Testis (tissue), 3 donors: ENCODE results near the gene FASN. TPM values are rescaled to one million over a fixed set of nuclear protein-coding genes. Genes with fewer than 3 reads are reported as not detected.

ENCODE experiments used
- DNase-seq: peaks from one replicate; pipeline ENCODE4 v3.0.0-alpha.2; 2019
- H3K27ac ChIP-seq, 2 donors: fragments of 200-600 bp; sonication (generic); one replicate each; pipeline ENCODE4 v1.5.1; 2019
- H3K27me3 ChIP-seq: fragments of 200-600 bp; sonication (generic); one replicate; pipeline ENCODE4 v1.5.1; 2019
- H3K36me3 ChIP-seq: fragments of 200-600 bp; sonication (generic); one replicate; pipeline ENCODE4 v1.5.1; 2017; ENCODE audit warnings: low read depth; ENCODE audit errors: missing control alignments
- H3K4me1 ChIP-seq: fragments of 200-600 bp; sonication (generic); one replicate; pipeline ENCODE4 v1.5.1; 2019
- H3K4me3 ChIP-seq, 2 donors: fragments of 200-600 bp; sonication (generic); one replicate each; pipeline ENCODE4 v1.5.1; 2017 to 2019
- H3K9me3 ChIP-seq: fragments of 200-600 bp; sonication (generic); one replicate; pipeline ENCODE4 v1.5.1; 2017
- CTCF ChIP-seq, 3 experiments: fragments of 450-650 bp in 2 of 3; fragments of 200-600 bp in 1 of 3; sonication (generic) in 1 of 3; IDR thresholded peaks; one replicate each; pipeline ENCODE4 v1.5.1; 2016 to 2019; ENCODE audit warnings: antibody characterized with exemption in 3 of 3, mild to moderate bottlenecking in 2 of 3, moderate library complexity in 1 of 3
- POLR2A ChIP-seq: fragments of 450-650 bp; IDR thresholded peaks from one replicate; pipeline ENCODE4 v1.6.1; 2017; ENCODE audit warnings: antibody characterized with exemption, mild to moderate bottlenecking, moderate library complexity
- WGBS, 2 donors: methylation state at CpG; one replicate each; pipeline ENCODE4 v1.1.5; 2018; 5-methylcytosine and 5-hydroxymethylcytosine counted together
- intact Hi-C: fragments of 100-400 bp; cut with DNase I; formaldehyde crosslinking; loops from one replicate; pipeline ENCODE4 v1.15.1; 2023; ENCODE audit warnings: low total_unique reads
- polyA plus RNA-seq: library from polyadenylated mRNA; stranded (reverse); fragments of 350-450 nt; fragmentation: Illumina TruSeq; extraction: RNeasy Lipid Tissue Mini Kit (QIAGEN cat#74804); gene quantifications from one replicate; pipeline ENCODE4 v1.2.3, GENCODE V29; 2014; ENCODE audit warnings: low read depth, low replicate concordance; ENCODE audit not compliant: insufficient read depth
- total RNA-seq, 2 donors: library from RNA; depleted of rRNA; stranded (reverse); fragments of >200 nt; gene quantifications; one replicate each; pipeline ENCODE4 v1.2.3, GENCODE V29; 2016

Gene FASN
- total and polyA plus RNA-seq, 3 donors from 2014 or later, result 47.6 to 93.0 (median 76.2) TPM

- H3K27me3 ChIP-seq, result no peaks in the 10 kb centered on the region
- no peak for TF ChIP-seq CTCF (IDR thresholded peaks at IDR 0.05)
- no peak for TF ChIP-seq POLR2A
- DNase-seq, result no peak
- no peak overlapping the region for H3K27ac ChIP-seq
- H3K4me1 ChIP-seq, result peaks cover 3% of the 10 kb centered on the region
- H3K36me3 ChIP-seq, result no peaks in the 10 kb centered on the region
- H3K9me3 ChIP-seq, result no peaks in the 10 kb centered on the region
- WGBS, 2 donors, result 72 to 88% methylated on average over 18 of the region's 18 CpGs
- no peak overlapping the region for H3K4me3 ChIP-seq
- intact Hi-C loops, result no loop called here
Measured at GRCh38 chr17:82118168-82118814, 20.3 kb upstream of the FASN start.

GRCh38 chr17:82117139-82118090, 19.4 kb upstream of the FASN start:
- no peaks in the 10 kb centered on the region for H3K9me3 ChIP-seq
- no peaks in the 10 kb centered on the region for H3K27me3 ChIP-seq
- intact Hi-C loops, result no loop called here
- no peaks in the 10 kb centered on the region for H3K36me3 ChIP-seq
- no peak for DNase-seq
- H3K4me3 ChIP-seq, result no peak overlapping the region
- no peak overlapping the region for H3K27ac ChIP-seq
- TF ChIP-seq POLR2A (no peak), CTCF (IDR thresholded peaks at IDR 0.05) (no peak)
- peaks cover 3% of the 10 kb centered on the region for H3K4me1 ChIP-seq
- WGBS, 2 donors, result 89 to 94% methylated on average over 22 of the region's 22 CpGs

- Histone ChIP-seq H3K36me3 (no peaks in the 10 kb centered on the region), H3K27me3 (no peaks in the 10 kb centered on the region), H3K27ac (no peak overlapping the region), H3K4me1 (peaks cover 3% of the 10 kb centered on the region), H3K9me3 (no peaks in the 10 kb centered on the region), H3K4me3 (no peak overlapping the region)
- 75 to 81% methylated on average over 6 of the region's 6 CpGs for WGBS, 2 donors
- DNase-seq, result no peak
- intact Hi-C loops, result no loop called here
- TF ChIP-seq CTCF (IDR thresholded peaks at IDR 0.05), result no peak
- TF ChIP-seq POLR2A, result no peak
Measured at GRCh38 chr17:82116246-82116645, 18.2 kb upstream of the FASN start.

GRCh38 chr17:82114872-82115271, 16.8 kb upstream of the FASN start:
- Histone ChIP-seq H3K4me3 (no peak overlapping the region), H3K27ac (no peak overlapping the region), H3K27me3 (no peaks in the 10 kb centered on the region), H3K4me1 (peaks cover 3% of the 10 kb centered on the region), H3K36me3 (no peaks in the 10 kb centered on the region), H3K9me3 (no peaks in the 10 kb centered on the region)
- TF ChIP-seq CTCF (IDR thresholded peaks at IDR 0.05), result no peak
- no peak for TF ChIP-seq POLR2A
- intact Hi-C loops, result no loop called here
- no peak for DNase-seq
- 92 to 95% methylated on average over 6 to 9 of the region's 9 CpGs for WGBS, 2 donors
